SK-N-SH treated with all-trans-retinoic acid at 6 μM for 48 hours (cell line): ENCODE results near the gene HIVEP2.

Experiments
- ISL1 ChIP-seq: fragments of 250-450 bp; sonication (Bioruptor Pico); IDR thresholded peaks from 2 replicates; pipeline ENCODE4 v2.1.2; 2022; ENCODE audit warnings: mild to moderate bottlenecking, moderate library complexity
- PATZ1 ChIP-seq: fragments of 250-450 bp; sonication (Bioruptor Pico); IDR thresholded peaks from 2 replicates; pipeline ENCODE4 v1.8.0; 2020; ENCODE audit warnings: mild to moderate bottlenecking, moderate library complexity, borderline replicate concordance
- SNAI2 ChIP-seq: fragments of 250-450 bp; sonication (Bioruptor Pico); IDR thresholded peaks from 2 replicates; pipeline ENCODE4 v1.5.0; 2020; ENCODE audit warnings: mild to moderate bottlenecking, moderate library complexity
- ZC3H10 ChIP-seq: fragments of 250-450 bp; sonication (Bioruptor Pico); IDR thresholded peaks from 2 replicates; pipeline ENCODE4 v1.5.1; 2021; ENCODE audit warnings: mild to moderate bottlenecking, moderate library complexity
- TF ChIP-seq, protein P1 (sequence below): fragments of 250-450 bp; sonication (Bioruptor Pico); IDR thresholded peaks from 2 replicates; pipeline ENCODE4 v1.8.0; 2021; ENCODE audit warnings: low read depth, mild to moderate bottlenecking, moderate library complexity, borderline replicate concordance

- TF ChIP-seq SNAI2 (CRISPR knock-in tag) (no peak), ISL1 (CRISPR knock-in tag) (no peak), PATZ1 (CRISPR knock-in tag) (no peak), ZC3H10 (CRISPR knock-in tag) (no peak)
- TF ChIP-seq, protein P1, sequence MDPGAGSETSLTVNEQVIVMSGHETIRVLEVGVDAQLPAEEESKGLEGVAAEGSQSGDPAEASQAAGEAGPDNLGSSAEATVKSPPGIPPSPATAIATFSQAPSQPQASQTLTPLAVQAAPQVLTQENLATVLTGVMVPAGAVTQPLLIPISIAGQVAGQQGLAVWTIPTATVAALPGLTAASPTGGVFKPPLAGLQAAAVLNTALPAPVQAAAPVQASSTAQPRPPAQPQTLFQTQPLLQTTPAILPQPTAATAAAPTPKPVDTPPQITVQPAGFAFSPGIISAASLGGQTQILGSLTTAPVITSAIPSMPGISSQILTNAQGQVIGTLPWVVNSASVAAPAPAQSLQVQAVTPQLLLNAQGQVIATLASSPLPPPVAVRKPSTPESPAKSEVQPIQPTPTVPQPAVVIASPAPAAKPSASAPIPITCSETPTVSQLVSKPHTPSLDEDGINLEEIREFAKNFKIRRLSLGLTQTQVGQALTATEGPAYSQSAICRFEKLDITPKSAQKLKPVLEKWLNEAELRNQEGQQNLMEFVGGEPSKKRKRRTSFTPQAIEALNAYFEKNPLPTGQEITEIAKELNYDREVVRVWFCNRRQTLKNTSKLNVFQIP (CRISPR knock-in tag), result no peak
Measured at GRCh38 chr6:142764311-142764710, 180.7 kb downstream of the HIVEP2 start.
